Esophagus muscularis mucosa (tissue), 3 donors: ENCODE measurements around the gene C5orf15.

Experiments used
- POLR2A ChIP-seq: fragments of 450-650 bp; IDR thresholded peaks from one replicate; pipeline ENCODE4 v1.6.1; 2017; ENCODE audit warnings: antibody characterized with exemption, moderate library complexity, mild to moderate bottlenecking, low read depth
- POLR2AphosphoS5 ChIP-seq, 2 donors: sonication (generic); formaldehyde crosslinking; IDR thresholded peaks; one replicate each; pipeline ENCODE4 v1.6.1; 2017; ENCODE audit warnings: antibody characterized with exemption in 2 of 2
- TF ChIP-seq, protein P1 (sequence below), 3 experiments: fragments of 200-600 bp in 2 of 3; fragments of 450-650 bp in 1 of 3; sonication (generic) in 2 of 3; IDR thresholded peaks; one replicate each; pipeline ENCODE4 v1.5.1; 2017 to 2019; ENCODE audit warnings: antibody characterized with exemption in 3 of 3, mild to moderate bottlenecking in 2 of 3, moderate library complexity in 1 of 3

DNA sequence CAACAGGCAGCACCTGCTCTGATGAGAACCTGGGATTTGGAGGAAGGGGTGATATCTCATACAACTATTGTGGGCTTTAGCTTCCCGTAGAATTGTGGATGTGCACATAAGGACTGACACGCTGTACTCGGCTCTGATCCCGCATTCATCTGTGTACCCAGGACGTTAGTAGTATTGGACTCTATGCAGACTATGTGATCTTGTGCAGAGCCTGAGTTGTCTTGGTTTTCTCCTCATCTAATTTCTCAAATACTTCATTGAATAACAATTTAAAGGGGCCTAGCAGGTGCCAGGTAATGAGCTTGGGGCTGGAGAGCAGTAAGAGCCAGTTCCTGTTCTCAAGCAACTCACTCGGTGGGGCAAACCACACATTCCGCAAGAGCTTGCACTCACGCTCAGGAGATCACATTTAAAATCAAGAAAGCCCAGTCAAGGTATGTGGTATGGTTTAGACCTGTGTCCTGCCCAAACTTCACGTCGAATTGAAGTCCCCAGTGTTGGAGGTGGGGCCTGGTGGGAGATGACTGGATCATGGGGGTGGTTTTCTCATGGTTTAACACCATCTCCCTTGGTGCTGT, 14.8 kb downstream of the C5orf15 start:
- TF ChIP-seq, protein P1, sequence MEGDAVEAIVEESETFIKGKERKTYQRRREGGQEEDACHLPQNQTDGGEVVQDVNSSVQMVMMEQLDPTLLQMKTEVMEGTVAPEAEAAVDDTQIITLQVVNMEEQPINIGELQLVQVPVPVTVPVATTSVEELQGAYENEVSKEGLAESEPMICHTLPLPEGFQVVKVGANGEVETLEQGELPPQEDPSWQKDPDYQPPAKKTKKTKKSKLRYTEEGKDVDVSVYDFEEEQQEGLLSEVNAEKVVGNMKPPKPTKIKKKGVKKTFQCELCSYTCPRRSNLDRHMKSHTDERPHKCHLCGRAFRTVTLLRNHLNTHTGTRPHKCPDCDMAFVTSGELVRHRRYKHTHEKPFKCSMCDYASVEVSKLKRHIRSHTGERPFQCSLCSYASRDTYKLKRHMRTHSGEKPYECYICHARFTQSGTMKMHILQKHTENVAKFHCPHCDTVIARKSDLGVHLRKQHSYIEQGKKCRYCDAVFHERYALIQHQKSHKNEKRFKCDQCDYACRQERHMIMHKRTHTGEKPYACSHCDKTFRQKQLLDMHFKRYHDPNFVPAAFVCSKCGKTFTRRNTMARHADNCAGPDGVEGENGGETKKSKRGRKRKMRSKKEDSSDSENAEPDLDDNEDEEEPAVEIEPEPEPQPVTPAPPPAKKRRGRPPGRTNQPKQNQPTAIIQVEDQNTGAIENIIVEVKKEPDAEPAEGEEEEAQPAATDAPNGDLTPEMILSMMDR (IDR thresholded peaks at IDR 0.05), result no peak
- TF ChIP-seq POLR2AphosphoS5 (IDR thresholded peaks at IDR 0.05) (no peak), POLR2A (no peak)
